A673 (cell line): Measurements from ENCODE around the gene WDR37.

Experiments used
- EZH2 ChIP-seq: fragments of 200-600 bp; sonication (generic); IDR thresholded peaks from 2 replicates; pipeline ENCODE4 v1.6.1; 2017; ENCODE audit warnings: borderline replicate concordance, low read depth, mild to moderate bottlenecking, mixed read lengths, antibody characterized with exemption, low read length; ENCODE audit not compliant: poor library complexity, severe bottlenecking
- TF ChIP-seq, protein P1 (sequence below): fragments of 300-800, 200-600 bp; sonication (generic); conservative IDR thresholded peaks from 2 replicates; pipeline ENCODE4 v1.5.1; 2017; ENCODE audit warnings: low read depth, mild to moderate bottlenecking, antibody characterized with exemption, low read length, moderate library complexity, mixed read lengths

DNA sequence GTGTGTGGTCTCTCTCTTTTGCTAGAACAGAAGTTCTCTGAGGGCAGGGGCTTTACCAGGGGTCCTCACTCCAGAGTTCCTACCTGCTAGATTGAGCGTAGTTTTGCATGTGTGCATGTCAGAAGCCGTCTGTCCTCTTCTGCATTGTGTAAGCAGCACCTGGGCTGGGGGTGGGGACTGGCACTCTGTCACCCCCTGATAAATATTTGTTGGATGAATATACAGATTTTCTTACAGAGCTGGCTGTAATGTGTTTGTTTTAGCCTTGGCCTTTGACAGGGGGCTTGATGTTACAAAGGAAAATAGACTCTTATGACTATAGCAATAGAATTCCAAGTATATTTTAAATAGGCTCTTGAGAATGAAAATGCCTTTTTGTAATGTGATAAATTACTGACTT lies 46.6 kb downstream of the WDR37 start:
- TF ChIP-seq, protein P1, sequence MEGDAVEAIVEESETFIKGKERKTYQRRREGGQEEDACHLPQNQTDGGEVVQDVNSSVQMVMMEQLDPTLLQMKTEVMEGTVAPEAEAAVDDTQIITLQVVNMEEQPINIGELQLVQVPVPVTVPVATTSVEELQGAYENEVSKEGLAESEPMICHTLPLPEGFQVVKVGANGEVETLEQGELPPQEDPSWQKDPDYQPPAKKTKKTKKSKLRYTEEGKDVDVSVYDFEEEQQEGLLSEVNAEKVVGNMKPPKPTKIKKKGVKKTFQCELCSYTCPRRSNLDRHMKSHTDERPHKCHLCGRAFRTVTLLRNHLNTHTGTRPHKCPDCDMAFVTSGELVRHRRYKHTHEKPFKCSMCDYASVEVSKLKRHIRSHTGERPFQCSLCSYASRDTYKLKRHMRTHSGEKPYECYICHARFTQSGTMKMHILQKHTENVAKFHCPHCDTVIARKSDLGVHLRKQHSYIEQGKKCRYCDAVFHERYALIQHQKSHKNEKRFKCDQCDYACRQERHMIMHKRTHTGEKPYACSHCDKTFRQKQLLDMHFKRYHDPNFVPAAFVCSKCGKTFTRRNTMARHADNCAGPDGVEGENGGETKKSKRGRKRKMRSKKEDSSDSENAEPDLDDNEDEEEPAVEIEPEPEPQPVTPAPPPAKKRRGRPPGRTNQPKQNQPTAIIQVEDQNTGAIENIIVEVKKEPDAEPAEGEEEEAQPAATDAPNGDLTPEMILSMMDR: no peak
- TF ChIP-seq EZH2: no peak
